Panc1 (cell line): ENCODE measurements around the gene ISCU. TPM values are rescaled to one million over a fixed set of nuclear protein-coding genes. Genes with fewer than 3 reads are reported as not detected.

Source experiments
- ATAC-seq: fragments of 200-7000 bp; cut with Tn5 transposase; 2 replicates; pipeline ENCODE4 v1.9.1; 2020; ENCODE audit warnings: mild to moderate bottlenecking, moderate library complexity
- BruUV-seq: library from RNA; stranded (reverse); fragments of 400-500 nt; replicated peaks from 2 replicates; lab custom pipeline; 2021; lab: Mats Ljungman, UMichigan
- CTCF ChIA-PET: fragments of 300-600 bp; sonication (Branson Sonifier 250); formaldehyde crosslinking; loops from one replicate; lab custom pipeline; 2022; ENCODE audit warnings: antibody characterized with exemption; lab: Charles Lee
- POLR2A ChIA-PET: fragments of 300-600 bp; sonication (Branson Sonifier 250); formaldehyde crosslinking; loops from one replicate; lab custom pipeline; 2022; ENCODE audit warnings: antibody characterized with exemption; lab: Charles Lee
- DNase-seq: peaks from one replicate; pipeline ENCODE4 v3.0.0-alpha.2; 2010; ENCODE audit warnings: low read depth, low spot score
- H3K27ac ChIP-seq: 2 replicates; pipeline ENCODE4 v1.5.1; 2011; ENCODE audit warnings: mild to moderate bottlenecking, low read length, inconsistent platforms
- H3K27me3 ChIP-seq: fragments of 200-500 bp; sonication (Bioruptor generic); 2 replicates; pipeline ENCODE4 v1.6.0; 2014; ENCODE audit warnings: low read length, inconsistent platforms; ENCODE audit not compliant: control insufficient read depth, insufficient read depth
- H3K36me3 ChIP-seq: fragments of 200-500 bp; sonication (Bioruptor generic); 2 replicates; pipeline ENCODE4 v1.5.1; 2014; ENCODE audit warnings: inconsistent platforms, mild to moderate bottlenecking, low read length, moderate library complexity; ENCODE audit not compliant: control insufficient read depth, insufficient read depth
- H3K4me1 ChIP-seq: 2 replicates; pipeline ENCODE4 v1.5.1; 2011; ENCODE audit warnings: inconsistent platforms, mild to moderate bottlenecking, low read length, moderate library complexity; ENCODE audit not compliant: control insufficient read depth, insufficient read depth
- H3K4me3 ChIP-seq, 2 experiments: 2 replicates each; pipeline ENCODE4 v1.5.1; 2011 to 2012; ENCODE audit warnings: low read depth in 2 of 2, low read length in 2 of 2, mild to moderate bottlenecking in 2 of 2, inconsistent platforms in 1 of 2, moderate library complexity in 1 of 2
- H3K9me3 ChIP-seq: fragments of 200-500 bp; sonication (Bioruptor generic); 2 replicates; pipeline ENCODE4 v1.5.1; 2014; ENCODE audit warnings: low read depth, mild to moderate bottlenecking, inconsistent platforms, low read length, moderate library complexity; ENCODE audit not compliant: control insufficient read depth, insufficient read depth
- CTCF ChIP-seq: fragments of 450-650 bp; IDR thresholded peaks from 2 replicates; pipeline ENCODE4 v1.5.1; 2017; ENCODE audit warnings: mild to moderate bottlenecking
- POLR2AphosphoS5 ChIP-seq: IDR thresholded peaks from 2 replicates; pipeline ENCODE4 v1.6.1; 2012; ENCODE audit warnings: mild to moderate bottlenecking, low read depth, low read length, moderate library complexity
- REST ChIP-seq, 2 experiments: IDR thresholded peaks; 2 replicates each; pipeline ENCODE4 v1.6.1; 2011 to 2012; ENCODE audit warnings: low read depth in 2 of 2, control low read depth in 1 of 2, low read length in 1 of 2, mild to moderate bottlenecking in 1 of 2, moderate library complexity in 1 of 2; ENCODE audit not compliant: insufficient read depth in 1 of 2
- SIN3A ChIP-seq: IDR thresholded peaks from 2 replicates; pipeline ENCODE4 v1.6.1; 2012; ENCODE audit warnings: low read depth, mild to moderate bottlenecking, low read length, moderate library complexity, borderline replicate concordance; ENCODE audit not compliant: insufficient read depth
- TCF7L2 ChIP-seq: IDR thresholded peaks from 2 replicates; pipeline ENCODE4 v1.6.1; 2011; ENCODE audit warnings: mild to moderate bottlenecking, low read depth, low read length, inconsistent platforms
- in situ Hi-C: cut with HindIII; loops from 2 replicates; pipeline ENCODE4 v1.10.0; 2016; ENCODE audit warnings: low sequenced_read_pairs, low pct_unique_long_range_greater_than_20kb
- intact Hi-C: fragments of 100-400 bp; cut with micrococcal nuclease; formaldehyde crosslinking; loops from one replicate; pipeline ENCODE4 v1.10.0; 2022; ENCODE audit not compliant: unreplicated experiment
- total RNA-seq: library from RNA; stranded (reverse); gene quantifications from one replicate; pipeline ENCODE4 v1.2.1, GENCODE V29; 2021; ENCODE audit not compliant: unreplicated experiment

Gene ISCU
- total RNA-seq, 1 experiment from 2014 or later, result 66.1 TPM

- no TSS peak for BruUV-seq
- ChIA-PET POLR2A (no interaction called here), CTCF (no interaction called here)
- in situ Hi-C loops (no loop called here), intact Hi-C loops (no loop called here)
- ATAC-seq (no peak), DNase-seq (no peak)
- Histone ChIP-seq H3K4me3 (no peak overlapping the region), H3K27me3 (no peaks in the 10 kb centered on the region), H3K4me1 (peaks cover 14% of the 10 kb centered on the region), H3K9me3 (no peaks in the 10 kb centered on the region), H3K36me3 (no peaks in the 10 kb centered on the region), H3K27ac (no peak overlapping the region)
- TF ChIP-seq CTCF, result no peak
- no peak for TF ChIP-seq REST (IDR thresholded peaks at IDR 0.05; ENCODE audit: insufficient read depth in 1 of 2, low read depth in 2 of 2, low read length in 1 of 2)
- no peak for TF ChIP-seq TCF7L2
- no peak for TF ChIP-seq POLR2AphosphoS5
- no peak for TF ChIP-seq SIN3A
These were observed 46.2 kb downstream of the ISCU start for GRCh38 chr12:108608616-108609015.

- intact Hi-C loops, result no loop called here
- no peak for DNase-seq
These were observed 47.3 kb downstream of the ISCU start for GRCh38 chr12:108609537-108610335.

More at GRCh38 chr12:108609537-108610335, 47.3 kb downstream of the ISCU start:
- Histone ChIP-seq H3K27me3 (no peaks in the 10 kb centered on the region), H3K4me1 (peaks cover 17% of the 10 kb centered on the region), H3K36me3 (no peaks in the 10 kb centered on the region), H3K9me3 (no peaks in the 10 kb centered on the region), H3K4me3 (no peak overlapping the region), H3K27ac (no peak overlapping the region)
- ATAC-seq, result no peak
- no TSS peak for BruUV-seq
- ChIA-PET POLR2A (no interaction called here), CTCF (no interaction called here)
- TF ChIP-seq CTCF, result no peak
- TF ChIP-seq REST (IDR thresholded peaks at IDR 0.05; ENCODE audit: insufficient read depth in 1 of 2, low read depth in 2 of 2, low read length in 1 of 2), result no peak
- TF ChIP-seq TCF7L2, result no peak
- no peak for TF ChIP-seq SIN3A
- no peak for TF ChIP-seq POLR2AphosphoS5
- in situ Hi-C loops, result no loop called here
